HG03066 (cell line): Measurements from ENCODE around the gene BTBD9.
"Not testable (repeated sequence)": the region's sequence is repeated elsewhere in the genome, so short reads cannot be mapped to it uniquely, and the experiment has no call there.

Experiments used
- ATAC-seq: cut with Tn5 transposase; IDR thresholded peaks from one replicate; pipeline ENCODE4 v1.9.1; 2021; ENCODE audit warnings: low read depth; ENCODE audit not compliant: unreplicated experiment

BTBD9 gene

DNA sequence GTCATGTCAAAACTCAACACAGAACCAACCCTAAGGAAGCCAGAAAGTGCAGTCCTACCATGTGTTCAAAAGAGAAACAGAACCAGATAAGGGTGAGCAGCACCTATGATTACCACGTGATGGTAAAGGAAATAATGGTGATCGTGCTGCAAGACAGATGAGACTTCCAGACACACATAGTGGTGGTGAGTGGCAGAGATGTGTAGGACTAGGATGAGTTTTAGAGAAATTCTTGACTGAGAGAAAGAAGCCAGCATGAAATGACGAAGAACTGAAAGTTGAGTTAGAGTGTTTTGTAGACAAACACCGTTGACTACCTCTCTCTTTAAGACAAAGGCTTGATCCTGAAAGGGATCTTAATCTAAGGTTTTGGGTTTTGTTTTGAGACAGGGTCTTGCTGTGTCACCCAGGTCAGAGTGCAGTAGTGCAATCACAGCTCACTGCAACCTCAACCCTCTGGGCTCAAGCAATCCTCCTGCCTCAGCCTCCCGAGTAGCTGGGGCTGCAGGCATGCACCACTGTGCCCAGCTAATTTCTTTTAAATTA lies 10.6 kb upstream of the BTBD9 start:
- ATAC-seq = no peak

DNA sequence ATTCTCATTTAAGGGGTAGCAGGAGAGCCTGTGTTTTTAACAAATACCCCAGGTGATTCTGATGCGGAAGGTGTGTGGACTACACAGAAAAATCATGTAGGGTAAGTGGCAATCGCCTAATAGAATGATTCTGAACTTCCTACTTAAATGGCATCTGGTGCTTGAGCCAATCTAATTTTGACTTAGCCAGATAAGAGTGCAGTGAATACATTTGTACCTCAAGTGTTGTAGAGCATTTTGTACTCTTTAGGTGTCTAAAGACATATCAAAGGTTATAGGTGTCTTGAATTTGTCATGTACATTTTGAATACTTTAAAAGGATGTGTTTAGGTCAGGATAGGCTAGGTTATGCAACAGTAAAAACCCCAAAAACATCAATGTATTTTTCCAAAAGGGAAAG lies 10.0 kb upstream of the BTBD9 start:
- no peak for ATAC-seq

DNA sequence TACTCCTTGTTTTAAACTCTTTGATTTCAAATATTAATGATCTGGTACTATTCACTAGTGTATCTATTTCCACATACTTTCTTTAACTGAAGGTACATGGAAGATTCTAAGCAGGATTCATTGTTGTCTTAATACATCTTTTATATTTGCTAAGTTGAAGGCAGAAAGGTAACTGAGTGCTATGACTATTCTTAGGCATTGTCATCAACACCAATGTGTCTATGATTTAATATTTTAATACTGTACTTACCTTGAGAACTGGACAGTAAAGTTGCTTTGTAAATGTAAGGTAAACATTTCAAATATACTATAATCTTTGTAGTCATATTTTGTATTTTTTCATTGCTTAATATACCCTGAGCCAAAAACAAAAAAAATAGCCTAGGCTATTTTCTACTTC lies 8.9 kb upstream of the BTBD9 start:
- no peak for ATAC-seq

DNA sequence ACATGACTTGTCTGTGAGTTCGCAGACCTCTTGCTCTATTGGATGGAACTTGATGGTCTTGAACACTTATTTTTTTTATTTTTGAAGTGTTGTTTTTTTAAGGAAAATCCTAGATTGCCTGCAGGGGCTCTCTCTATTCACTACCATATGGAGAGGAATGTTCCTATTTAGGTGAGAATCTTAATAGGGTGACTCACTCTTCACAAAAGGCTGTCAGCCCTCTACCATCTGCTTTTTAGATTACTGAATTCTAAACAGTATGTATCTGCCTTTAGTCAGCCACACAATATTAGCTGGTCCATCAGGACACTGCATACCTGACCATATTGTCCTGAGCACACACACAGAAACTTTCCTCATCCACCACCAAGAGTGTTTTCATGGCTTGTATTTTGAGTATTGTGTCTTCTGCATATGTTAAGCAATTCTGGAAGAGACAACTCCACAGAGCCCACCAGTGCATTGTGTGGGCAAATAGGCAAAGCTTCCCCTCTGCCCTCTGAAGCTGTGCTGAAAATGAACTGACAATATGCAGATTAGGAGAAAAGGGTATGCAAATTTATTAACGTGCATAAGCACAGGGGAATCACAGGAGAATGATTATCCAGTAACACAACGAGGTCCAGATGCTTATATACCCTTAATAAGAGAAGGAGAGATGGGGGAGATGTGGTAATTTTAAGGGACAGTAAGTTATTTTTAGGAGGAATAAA lies 6.6 kb upstream of the BTBD9 start:
- no peak for ATAC-seq

DNA sequence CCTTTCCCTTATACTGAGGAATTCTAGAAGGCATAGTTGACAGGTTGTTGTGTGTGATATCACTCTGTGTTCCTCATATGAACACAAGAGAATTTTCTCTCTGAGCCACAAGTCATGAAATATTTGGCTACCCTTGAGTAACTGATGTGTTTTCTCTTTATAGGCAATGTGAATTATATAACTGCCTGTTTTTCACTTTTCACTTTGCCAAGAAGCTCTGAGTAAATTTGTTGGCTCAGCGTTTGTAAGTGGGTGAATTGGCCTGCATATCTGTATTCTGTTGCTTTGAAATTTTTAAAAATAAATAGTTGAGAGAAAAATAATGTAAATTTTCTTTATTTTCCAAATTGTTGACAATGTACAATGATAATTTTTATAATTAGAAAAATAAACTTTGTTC lies 5.2 kb upstream of the BTBD9 start:
- no peak for ATAC-seq

DNA sequence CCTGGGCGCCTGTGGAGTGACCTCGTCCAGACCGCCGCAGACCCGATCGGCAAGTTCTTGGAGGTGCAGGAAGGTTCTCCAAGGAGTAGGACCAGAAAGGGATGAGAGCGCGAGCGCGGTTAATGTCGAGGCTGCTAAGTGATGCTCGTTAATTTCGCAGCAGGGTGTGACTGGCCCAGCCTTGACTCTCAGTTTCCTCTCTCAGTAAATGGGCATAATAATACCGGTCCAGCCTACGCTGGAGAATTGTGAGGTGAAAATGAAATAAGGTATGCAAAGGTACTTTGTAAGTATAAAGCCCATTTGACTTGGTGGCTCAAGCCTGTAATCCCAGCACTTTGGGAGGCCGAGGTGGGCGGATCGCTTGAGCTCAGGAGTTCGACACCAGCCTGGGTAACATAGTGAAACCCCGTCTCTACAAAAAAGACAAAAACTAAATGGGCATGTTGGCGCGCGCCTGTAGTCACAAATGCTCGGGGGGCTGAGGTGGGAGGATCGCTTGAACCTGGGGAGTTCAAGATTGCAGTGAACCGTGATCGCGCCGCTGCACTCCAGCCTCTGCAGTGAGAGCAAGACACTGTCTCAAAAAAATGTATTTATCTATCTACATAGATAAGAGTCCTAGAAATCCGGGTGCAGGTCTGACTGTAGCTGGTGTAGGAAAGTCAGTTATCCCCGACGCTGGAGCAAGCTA lies 634 bp upstream of the BTBD9 start:
- ATAC-seq = no peak

DNA sequence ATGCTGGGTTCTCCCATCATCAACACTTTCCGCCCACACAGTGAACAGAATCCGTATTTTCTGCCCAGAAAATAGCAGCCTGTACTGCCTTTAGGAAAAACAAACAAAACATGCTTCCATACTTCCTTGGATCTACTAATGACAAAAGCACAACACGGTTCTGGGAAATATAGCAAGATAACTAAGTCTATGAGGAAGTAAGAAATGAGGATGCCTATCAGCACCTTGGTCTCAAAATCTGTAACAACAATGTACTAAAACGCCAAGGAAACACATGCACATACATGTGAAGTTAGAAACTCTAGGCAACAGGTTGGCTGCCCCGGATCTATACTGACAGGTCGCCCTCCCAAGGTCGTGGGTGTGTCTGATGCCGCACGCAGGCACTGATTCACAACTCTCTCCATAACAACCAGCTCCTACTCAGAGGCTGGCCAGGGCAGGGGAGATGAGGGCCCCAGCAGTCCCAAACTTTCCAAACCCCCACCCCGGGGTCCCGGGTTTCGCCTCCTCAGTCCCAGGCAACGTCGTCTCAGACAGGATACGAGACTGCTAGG lies 710 bp downstream of the BTBD9 start:
- ATAC-seq = peak; percentile 25

DNA sequence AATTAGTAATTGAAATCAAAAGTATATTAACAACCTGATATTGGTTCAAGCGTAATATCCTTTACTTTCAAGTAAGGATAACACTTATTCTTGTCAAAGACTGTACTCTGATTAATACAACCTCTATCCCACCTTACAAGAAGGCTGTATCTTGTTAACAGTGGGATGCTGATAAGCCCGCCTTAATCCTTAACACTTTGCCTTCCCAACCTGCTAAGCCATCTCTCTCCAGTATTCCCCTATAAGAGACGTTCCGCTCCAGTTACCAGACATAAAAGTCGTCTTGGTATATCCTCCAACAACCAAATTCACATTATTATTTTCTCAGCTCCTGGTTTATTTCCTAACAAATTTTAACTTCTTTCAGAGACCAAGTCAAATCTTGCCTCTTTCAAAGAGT lies 2.0 kb downstream of the BTBD9 start:
- ATAC-seq = no peak

DNA sequence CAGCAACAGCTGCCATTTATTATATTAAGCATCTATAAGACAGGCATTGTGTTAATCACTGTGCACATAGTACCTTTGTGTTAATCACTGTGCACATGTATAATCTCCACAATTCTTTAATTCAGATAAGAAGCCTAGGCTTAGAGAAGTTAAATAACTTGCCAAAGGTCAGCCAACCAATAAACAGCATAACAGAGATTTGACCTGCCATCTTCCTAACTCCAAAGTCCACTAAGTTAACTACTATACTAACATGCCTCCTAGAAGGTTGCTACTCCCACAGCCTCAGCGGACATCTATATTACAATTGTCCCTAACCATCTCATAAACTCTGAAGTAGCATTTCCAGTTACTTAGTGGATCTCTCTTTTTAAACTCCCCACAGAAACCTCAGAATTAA lies 3.7 kb downstream of the BTBD9 start:
- no peak for ATAC-seq

DNA sequence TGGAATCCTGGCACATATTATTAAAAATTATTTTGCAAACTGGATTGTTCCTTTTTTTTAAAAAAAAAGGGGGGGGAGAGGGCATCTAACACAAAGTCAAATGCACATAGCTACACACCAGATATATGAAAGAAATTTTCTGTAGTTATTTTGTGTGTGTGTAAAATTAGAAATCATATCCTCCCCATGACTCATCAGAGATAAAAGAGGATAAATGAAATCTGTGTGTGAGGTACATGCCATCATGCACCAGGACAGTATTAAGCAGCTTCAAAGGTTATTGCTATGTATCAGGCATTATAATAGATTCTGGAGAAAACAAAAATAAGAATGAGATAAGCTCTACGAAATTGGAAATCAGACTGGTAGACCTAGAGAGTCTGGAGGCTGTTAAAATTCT lies 5.2 kb downstream of the BTBD9 start:
- ATAC-seq = no peak

DNA sequence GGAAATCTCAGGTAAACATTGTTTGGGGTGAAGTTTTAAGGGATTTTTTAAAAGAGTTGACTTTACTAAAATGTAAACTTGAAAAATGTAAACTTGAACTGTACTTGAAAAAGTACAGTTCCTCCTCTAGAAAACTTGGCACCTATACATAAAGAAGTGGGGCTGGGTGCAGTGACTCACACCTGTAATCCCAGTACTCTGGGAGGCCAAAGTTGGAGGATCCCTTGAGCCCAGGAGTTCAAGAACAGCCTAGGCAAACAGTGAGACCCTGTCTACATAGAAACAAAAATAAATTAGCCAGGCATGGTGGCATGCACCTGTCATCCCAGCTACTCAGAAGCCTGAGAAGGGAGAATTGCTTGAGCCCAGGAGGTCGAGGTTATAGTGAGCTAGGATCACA lies 7.2 kb downstream of the BTBD9 start:
- ATAC-seq = no peak

DNA sequence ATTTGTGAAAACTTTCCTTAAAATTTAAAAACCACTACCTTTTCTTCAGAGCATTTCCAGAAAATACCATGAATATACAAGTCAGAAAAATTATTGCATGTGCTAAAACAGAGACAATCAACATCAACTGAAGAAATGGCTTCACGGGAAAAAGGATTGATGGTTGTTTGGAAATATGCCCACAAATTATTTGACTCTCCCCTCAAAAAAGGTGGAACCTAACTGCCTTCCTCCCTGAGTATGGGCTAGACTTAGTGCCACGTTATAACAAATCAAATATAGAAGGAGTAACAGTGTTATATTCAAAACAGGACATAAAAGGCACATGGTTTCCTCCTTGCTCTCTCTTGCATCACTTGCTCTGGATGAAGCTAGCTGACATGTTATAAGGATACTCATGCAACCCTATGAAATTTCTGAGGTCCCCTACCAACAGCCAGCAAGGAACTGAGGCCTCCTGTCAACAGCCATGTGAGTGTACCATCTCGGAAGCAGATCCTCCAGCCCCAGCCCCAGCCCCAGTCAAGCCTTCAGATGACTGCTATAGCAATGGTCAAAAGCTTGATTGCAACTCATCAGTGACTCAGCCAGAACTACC lies 8.4 kb downstream of the BTBD9 start:
- ATAC-seq = no peak

DNA sequence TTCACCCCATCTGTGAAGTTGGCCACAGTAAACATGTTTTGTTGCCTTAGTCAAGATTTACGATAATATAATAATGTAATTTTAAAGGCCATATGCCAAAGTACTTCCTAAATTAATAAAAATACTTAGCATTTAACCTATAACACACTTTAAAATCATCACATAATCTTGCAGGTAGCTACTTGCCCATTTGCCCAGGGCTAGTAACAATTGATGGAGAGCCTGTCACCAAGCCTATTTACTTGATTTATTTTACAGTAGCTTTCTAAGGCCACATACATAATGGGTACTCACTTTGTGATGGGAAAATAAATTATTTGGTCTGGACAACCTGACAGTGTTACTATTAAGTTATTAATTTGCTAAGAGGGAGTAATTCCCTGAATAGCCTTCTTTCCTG lies 14.5 kb downstream of the BTBD9 start:
- ATAC-seq = no peak

DNA sequence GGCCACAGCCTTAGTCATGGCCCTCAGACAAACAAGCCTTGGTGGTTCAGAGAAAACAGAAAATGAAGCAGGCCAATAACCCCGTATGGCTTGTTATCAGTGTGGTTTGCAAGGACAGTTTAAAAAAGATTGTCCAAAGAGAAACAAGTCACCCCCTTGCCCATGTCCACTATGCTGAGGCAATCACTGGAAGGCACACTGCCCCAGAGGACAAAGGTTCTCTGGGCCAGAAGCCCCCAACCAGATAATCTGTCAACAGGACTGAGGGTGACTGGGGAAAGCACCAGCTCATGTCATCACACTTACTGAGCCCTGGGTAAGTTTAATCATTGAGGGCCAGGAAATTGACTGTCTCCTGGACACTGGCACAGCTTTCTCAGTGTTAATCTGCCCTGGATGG lies 20.4 kb downstream of the BTBD9 start:
- not testable (repeated sequence) for ATAC-seq

DNA sequence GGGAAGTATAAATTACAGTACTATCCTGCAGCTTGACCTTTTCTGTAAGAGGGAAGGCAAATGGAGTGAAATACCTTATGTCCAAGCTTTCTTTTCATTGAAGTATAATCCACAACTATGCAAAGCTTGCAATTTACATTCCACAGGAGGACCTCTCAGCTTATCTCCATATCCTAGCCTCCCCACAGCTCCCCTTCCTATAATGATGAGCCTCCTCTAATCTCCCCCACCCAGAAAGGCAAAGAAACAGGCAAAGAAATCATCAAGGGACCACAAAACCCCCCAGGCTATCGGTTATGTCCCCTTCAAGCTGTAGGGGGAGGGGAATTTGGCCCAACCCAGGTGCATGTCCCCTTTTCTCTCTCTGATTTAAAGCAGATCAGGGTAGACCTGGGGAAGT lies 21.4 kb downstream of the BTBD9 start:
- ATAC-seq = not testable (repeated sequence)

DNA sequence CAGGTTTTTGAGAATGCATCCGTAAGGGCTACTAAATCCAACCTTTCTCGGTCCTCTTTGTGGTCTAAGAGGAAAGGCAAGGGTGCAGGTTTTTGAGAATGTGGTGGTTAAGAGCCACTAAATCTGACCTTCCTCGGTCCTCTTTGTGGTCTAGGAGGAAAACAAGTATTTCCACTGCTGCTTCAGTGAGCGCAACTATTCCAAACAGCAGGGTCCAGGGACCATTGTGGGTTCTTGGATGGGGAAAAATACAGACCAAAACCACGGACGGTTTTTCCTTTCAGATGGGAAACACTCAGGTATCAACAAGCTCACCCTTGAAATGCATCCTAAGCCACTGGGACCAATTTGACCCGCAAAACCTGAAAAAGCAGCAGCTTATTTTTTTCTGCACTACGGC lies 21.9 kb downstream of the BTBD9 start:
- ATAC-seq = no peak

DNA sequence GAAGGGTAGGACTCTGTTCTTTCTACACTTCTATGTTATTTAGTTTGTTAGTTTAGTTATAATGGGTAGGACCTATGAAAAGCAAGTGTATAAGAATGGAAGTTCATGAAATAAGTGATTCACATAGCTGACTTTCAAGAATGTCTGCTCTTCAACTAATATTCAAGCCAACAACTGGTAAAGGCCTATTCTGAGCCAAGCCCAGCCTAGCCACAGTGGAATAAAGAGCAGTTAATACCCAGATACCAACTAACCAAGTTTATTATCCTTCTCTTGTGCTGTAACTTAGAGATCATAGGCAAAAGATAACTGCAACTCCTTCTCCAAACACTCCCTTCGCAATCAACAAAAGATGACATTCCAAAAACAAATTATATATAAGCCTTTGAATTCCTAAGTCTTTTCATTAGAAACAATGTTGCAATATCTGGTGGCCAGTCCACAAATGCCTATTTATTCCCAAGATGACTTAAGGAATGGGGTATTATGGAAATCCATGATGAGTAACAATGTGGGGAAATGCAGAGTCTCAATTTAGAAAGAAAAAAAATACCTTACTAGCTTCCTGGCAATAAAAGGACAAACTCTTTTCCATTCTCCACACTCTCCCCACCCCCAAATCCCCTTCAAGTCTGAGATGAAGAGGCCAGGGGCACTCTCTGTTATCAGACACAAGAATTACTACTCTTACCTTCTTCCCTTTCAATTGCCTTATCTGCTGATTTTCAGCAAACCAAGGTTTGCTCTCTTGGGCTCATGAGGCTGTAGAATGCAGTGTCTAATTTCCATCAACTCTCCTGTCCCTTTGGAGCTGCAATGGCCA lies 27.4 kb downstream of the BTBD9 start:
- no peak for ATAC-seq

DNA sequence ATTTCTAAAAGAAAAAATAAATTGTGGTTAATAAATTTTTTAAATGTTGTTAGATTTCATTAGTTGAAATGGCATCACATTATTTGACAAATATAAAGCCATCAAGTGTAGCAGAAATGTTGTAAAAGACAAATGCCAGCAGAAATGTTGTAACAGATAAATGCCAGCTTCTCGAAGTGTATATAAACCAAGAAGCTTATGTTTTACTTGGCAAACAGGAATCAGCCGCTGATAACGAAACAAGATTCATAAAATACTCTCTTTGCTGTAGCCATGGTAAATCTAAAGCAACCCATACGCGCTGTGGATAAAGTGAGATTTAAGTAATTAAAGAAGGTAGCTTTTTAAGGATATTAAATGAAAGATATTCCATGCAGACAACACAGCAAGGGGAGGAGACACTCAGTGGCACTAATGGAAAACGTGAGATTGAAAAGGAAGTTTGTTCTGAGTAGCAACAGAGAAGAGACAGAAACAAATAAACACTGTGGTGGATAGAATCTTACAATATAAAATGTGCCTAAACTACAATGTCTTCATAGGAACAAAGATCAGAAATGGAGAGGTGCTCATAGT lies 29.6 kb downstream of the BTBD9 start:
- no peak for ATAC-seq

DNA sequence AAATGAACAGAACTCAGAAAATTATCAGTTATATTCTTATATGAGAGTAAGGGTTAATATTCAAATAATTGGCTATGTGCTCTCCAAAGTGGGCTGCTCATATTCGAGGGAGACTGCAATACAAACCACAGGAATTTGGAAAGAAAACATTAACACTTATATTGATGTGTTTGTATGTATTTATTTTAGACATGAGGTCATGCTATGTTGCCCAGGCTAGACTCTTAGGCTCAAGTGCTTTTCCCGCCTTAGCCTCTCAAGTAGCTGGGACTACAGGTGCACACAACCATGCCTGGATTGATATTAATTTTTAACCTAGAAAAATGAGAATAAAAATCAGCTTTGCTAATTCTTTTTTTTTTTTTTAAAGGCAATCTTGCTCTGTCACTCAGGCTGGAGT lies 35.0 kb downstream of the BTBD9 start:
- ATAC-seq = no peak

DNA sequence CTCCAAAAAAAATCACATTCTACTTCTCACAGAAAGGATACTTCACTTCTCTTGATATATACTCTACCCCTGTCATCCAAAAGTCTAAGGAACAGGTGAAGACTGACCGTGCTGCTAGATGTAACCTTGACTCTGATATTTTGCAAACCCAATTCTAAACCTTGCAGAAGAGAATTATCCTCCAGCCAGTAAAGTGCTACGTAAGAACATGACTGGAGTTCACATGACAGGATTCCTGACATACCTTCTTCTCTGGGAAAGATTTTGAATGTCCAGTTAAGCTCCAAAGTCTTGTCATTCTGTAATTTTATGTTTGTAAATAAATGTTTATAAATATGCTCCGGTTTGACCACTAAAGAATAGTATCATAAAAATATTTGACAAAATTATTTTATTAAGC lies 35.8 kb downstream of the BTBD9 start:
- ATAC-seq = no peak
